Choroid plexus epithelial cell (primary cell): Measurements from ENCODE around the gene TSC2.

Experiments
- DNase-seq: peaks from one replicate; pipeline ENCODE4 v3.0.0-alpha.2; 2010; ENCODE audit warnings: low read depth
- H3K4me3 ChIP-seq: 2 replicates; pipeline ENCODE4 v1.5.1; 2011; ENCODE audit warnings: low read depth, mild to moderate bottlenecking, control low read depth, low read length, moderate library complexity
- CTCF ChIP-seq: conservative IDR thresholded peaks from 2 replicates; pipeline ENCODE4 v1.5.1; 2011; ENCODE audit warnings: low read depth, mild to moderate bottlenecking, control low read depth, inconsistent platforms, low read length, moderate library complexity

Gene TSC2

GRCh38 chr16:2002406-2003230 is 45.2 kb upstream of the TSC2 start:
- DNase-seq, result no peak
- no peak overlapping the region for H3K4me3 ChIP-seq
- no peak for TF ChIP-seq CTCF

GRCh38 chr16:2003231-2003826 is 44.5 kb upstream of the TSC2 start:
- H3K4me3 ChIP-seq, result no peak overlapping the region
- no peak for DNase-seq
- no peak for TF ChIP-seq CTCF

- TF ChIP-seq CTCF, result peak; percentile 90
- DNase-seq, result peak; percentile 85
- H3K4me3 ChIP-seq, result peak overlapping the region; percentile 29
These were observed 43.8 kb upstream of the TSC2 start for GRCh38 chr16:2003827-2004641.

- H3K4me3 ChIP-seq, result no peak overlapping the region
- DNase-seq, result no peak
- TF ChIP-seq CTCF, result no peak
These were observed 42.8 kb upstream of the TSC2 start for GRCh38 chr16:2004795-2005517.

GRCh38 chr16:2005646-2006045 is 42.1 kb upstream of the TSC2 start:
- no peak for TF ChIP-seq CTCF
- DNase-seq, result no peak
- H3K4me3 ChIP-seq, result no peak overlapping the region

GRCh38 chr16:2006317-2006716 is 41.5 kb upstream of the TSC2 start:
- no peak for TF ChIP-seq CTCF
- H3K4me3 ChIP-seq, result no peak overlapping the region
- no peak for DNase-seq
